ENCODE results near the gene ZXDC. TPM values are rescaled to one million over a fixed set of nuclear protein-coding genes. Genes with fewer than 3 reads are reported as not detected.

ZXDC gene
- total RNA-seq, 6 experiments from 2014 or later = 11.7 to 14.2 (median 13.5) TPM

DNA sequence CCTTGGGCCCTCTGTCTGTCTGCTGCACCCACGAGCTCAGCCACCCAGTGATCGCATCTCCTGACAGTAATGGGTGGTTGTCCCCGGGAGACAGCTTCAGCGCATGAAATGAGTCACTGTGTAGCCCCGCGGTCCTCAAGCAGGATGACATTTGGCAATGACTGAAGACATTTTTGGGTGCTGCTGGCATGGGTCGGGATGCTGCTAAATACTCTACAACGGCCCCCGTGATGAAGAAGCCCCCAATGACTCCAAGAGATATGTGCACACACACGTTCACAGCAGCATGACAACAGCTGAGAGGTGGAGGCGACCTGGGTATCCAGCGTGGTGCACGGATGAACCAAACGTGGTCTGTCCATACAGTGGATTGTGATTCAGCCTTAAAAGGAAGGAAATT is 17.4 kb upstream of the ZXDC start:
- Mint-ChIP-seq H3K9me3 (no peaks in the 10 kb centered on the region), H3K27ac (no peak overlapping the region), H3K27me3 (ENCODE audit: insufficient read depth) (peaks cover 39% of the 10 kb centered on the region), H3K36me3 (ENCODE audit: low read depth) (no peaks in the 10 kb centered on the region), H3K4me3 (no peak overlapping the region), H3K4me1 (ENCODE audit: low read depth) (peaks cover 6% of the 10 kb centered on the region; the same call in 1 of the 2 replicates)
- TF ChIP-seq, protein P1, sequence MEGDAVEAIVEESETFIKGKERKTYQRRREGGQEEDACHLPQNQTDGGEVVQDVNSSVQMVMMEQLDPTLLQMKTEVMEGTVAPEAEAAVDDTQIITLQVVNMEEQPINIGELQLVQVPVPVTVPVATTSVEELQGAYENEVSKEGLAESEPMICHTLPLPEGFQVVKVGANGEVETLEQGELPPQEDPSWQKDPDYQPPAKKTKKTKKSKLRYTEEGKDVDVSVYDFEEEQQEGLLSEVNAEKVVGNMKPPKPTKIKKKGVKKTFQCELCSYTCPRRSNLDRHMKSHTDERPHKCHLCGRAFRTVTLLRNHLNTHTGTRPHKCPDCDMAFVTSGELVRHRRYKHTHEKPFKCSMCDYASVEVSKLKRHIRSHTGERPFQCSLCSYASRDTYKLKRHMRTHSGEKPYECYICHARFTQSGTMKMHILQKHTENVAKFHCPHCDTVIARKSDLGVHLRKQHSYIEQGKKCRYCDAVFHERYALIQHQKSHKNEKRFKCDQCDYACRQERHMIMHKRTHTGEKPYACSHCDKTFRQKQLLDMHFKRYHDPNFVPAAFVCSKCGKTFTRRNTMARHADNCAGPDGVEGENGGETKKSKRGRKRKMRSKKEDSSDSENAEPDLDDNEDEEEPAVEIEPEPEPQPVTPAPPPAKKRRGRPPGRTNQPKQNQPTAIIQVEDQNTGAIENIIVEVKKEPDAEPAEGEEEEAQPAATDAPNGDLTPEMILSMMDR (IDR thresholded peaks at IDR 0.05) = no peak
- DNase-seq = no peak

DNA sequence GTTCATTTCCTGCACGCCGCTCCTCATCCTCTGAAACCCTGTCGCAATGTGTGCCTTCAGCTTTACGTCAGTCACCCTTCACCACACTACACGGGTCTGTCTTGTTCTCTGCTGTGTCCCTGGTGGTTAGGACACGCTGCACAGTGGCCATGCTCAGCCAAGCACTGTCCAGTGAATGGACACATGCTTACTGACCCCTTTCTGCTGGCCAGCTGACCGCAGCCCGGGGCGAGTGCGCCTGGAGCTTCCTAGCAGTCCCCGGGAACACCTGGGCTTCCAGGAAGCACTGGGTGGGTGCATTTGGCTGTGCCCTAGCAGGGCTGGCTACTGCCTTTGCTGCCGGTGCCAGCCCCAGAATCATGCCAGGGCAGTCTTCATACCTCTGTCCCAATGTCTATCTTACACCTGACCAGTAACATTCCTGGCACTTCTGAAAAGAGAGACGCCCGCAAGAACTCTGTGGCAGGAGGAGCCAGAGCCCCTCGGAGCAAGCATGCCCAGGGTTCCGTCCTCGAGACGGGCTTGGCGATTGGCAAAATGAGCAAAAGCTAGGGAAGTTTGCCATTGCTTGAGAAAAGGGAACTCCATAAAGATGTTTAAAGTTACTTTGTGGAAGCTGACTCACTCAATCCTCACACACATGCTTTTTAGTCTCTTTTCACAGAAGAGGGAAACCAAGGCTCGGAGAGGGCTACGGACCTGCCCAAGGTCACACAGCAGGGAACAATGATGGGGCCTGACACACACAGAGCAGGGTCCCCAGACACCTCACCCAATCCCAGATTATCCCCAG is 15.7 kb upstream of the ZXDC start:
- Mint-ChIP-seq H3K4me3 (no peak overlapping the region), H3K27me3 (ENCODE audit: insufficient read depth) (peaks cover 41% of the 10 kb centered on the region), H3K27ac (no peak overlapping the region), H3K36me3 (ENCODE audit: low read depth) (no peaks in the 10 kb centered on the region), H3K9me3 (no peaks in the 10 kb centered on the region), H3K4me1 (ENCODE audit: low read depth) (peaks cover 15% of the 10 kb centered on the region)
- TF ChIP-seq, protein P1 (IDR thresholded peaks at IDR 0.05) = no peak
- no peak for DNase-seq

DNA sequence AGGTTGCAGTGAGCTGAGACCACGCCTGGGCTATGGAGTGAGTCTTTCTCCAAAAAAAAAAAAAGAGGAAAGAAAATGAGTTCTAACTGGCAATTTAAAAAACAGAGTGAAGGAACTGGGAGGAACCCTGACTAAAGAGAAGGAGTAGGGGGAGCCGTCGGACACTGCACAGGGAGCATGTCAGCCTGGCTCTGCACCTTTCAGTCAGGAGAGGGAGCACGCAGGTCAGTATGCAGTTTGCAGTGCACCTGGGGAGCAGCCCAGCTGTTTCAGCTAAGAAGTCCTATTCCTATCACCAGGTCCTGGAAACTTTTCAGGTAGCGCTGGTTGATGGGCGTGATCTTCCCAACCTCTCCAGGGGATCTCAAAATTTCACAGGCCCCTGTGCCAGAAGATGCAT is 14.9 kb upstream of the ZXDC start:
- Mint-ChIP-seq H3K27me3 (ENCODE audit: insufficient read depth) (peaks cover 40% of the 10 kb centered on the region), H3K9me3 (no peaks in the 10 kb centered on the region), H3K4me3 (no peak overlapping the region), H3K36me3 (ENCODE audit: low read depth) (no peaks in the 10 kb centered on the region), H3K27ac (no peak overlapping the region), H3K4me1 (ENCODE audit: low read depth) (peaks cover 17% of the 10 kb centered on the region)
- TF ChIP-seq, protein P1 (IDR thresholded peaks at IDR 0.05) = no peak
- no peak for DNase-seq

DNA sequence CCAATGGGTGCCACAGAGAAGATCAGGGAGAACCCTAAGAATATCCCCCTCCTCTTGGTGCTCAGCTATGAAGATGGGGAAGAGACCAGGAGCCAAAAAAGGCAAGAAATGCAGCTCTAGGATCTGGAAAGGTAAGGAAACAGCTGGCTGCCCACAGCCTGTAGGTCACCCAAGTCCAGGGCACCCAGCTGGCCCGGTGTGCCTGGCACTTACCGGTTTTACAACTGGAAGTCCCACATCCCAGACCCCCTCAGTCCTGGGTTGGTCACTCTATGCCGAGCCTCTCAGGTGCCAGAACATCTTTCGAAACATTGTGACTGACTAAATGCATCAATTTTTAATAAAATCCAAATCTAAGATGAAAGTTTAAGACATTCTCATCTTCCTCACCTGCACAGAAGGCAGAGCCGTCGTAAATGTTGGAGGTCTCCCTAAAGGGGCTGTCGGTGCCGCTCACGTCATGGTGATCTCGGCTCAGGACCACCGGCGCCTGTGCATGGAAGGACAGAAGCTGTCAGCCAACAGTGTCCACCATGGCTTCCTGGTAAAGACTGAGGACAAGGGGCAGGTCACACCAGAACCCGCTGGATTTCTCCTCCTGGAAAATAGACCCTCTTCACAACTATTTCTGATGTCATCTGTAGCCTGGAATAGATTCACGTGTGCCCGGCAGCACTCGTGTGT is 13.3 kb upstream of the ZXDC start:
- Mint-ChIP-seq H3K4me3 (no peak overlapping the region), H3K9me3 (no peaks in the 10 kb centered on the region), H3K27me3 (ENCODE audit: insufficient read depth) (peaks cover 41% of the 10 kb centered on the region), H3K4me1 (ENCODE audit: low read depth) (peaks cover 12% of the 10 kb centered on the region), H3K27ac (no peak overlapping the region), H3K36me3 (ENCODE audit: low read depth) (no peaks in the 10 kb centered on the region)
- DNase-seq = no peak
- TF ChIP-seq, protein P1 (IDR thresholded peaks at IDR 0.05) = no peak

DNA sequence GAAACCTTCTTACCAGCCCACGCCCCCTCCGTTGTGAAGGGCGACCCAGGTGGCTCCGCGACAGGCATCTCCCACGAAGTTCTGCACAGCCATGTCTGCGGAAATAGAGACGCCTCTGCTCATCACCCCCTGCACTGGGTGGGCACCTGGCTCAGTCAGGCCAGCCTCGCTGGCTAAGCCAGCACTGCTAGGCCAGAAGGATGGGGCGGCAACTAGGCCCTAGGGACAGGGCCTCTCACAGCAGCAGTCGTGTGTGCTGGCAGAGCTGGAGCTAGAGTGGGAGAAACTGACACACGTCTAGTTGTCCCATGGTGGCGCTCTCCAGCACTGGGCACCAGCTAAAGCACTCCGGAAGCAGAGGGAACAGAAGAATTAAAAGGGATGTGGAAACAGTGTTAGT is 12.5 kb upstream of the ZXDC start:
- Mint-ChIP-seq H3K27me3 (ENCODE audit: insufficient read depth) (peaks cover 40% of the 10 kb centered on the region), H3K27ac (no peak overlapping the region), H3K36me3 (ENCODE audit: low read depth) (no peaks in the 10 kb centered on the region), H3K9me3 (no peaks in the 10 kb centered on the region), H3K4me1 (ENCODE audit: low read depth) (peaks cover 11% of the 10 kb centered on the region), H3K4me3 (no peak overlapping the region)
- DNase-seq = no peak
- TF ChIP-seq, protein P1 (IDR thresholded peaks at IDR 0.05) = no peak; the same call in 1 of the 2 replicates
